ENCODE results near the gene NLRP4.
"Not testable (repeated sequence)": the region's sequence is repeated elsewhere in the genome, so short reads cannot be mapped to it uniquely, and the experiment has no call there.

NLRP4 gene

GRCh38 chr19:55882626-55883025 lies 46.3 kb downstream of the NLRP4 start:
- no peak for DNase-seq

- DNase-seq: no peak
Observed at GRCh38 chr19:55898911-55899310, 62.6 kb downstream of the NLRP4 start.

GRCh38 chr19:55901369-55902079 lies 65.2 kb downstream of the NLRP4 start:
- DNase-seq: no peak

- no peak for DNase-seq
Observed at GRCh38 chr19:55902080-55902751, 65.9 kb downstream of the NLRP4 start.

GRCh38 chr19:55907286-55907685 lies 70.9 kb downstream of the NLRP4 start:
- DNase-seq: no peak

DNA sequence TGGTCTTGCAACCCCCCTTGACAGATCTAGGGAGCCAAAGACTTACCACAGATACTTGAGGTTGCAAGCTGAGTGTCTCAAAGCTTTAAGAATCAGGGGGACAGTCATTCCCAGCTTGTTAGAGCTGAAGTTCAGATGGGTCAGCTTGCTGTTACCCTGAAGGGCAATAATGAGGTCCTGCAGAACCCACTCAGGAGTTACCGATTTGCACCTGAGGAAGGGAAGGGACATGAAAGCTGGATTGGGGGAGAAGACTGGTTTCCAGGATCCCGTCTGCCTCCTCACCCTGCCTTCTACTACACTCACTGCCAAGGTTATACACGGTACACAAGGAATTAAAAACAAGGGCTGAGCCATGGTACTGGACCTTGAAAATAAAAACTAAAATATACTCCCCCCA lies 71.4 kb downstream of the NLRP4 start:
- no peak for DNase-seq

DNA sequence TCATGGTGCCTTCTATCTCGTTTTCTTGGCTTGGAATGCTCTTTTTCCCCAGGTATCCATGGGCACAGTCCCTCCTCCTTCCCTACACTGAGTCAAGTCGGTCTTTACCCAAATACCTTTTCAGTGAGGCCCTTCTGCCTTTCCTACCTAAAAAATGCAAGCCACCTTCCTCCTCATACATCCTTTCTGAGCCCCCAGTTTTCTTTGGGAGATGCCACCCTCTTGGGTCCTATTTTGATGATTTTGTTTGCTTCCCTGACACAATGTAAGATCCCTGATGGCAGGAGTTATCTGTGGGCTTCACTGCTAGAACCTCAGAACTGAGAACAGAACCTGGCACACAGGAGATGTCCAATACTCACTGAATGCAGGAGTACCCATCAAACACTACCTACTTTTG lies 73.5 kb downstream of the NLRP4 start:
- DNase-seq: no peak

DNA sequence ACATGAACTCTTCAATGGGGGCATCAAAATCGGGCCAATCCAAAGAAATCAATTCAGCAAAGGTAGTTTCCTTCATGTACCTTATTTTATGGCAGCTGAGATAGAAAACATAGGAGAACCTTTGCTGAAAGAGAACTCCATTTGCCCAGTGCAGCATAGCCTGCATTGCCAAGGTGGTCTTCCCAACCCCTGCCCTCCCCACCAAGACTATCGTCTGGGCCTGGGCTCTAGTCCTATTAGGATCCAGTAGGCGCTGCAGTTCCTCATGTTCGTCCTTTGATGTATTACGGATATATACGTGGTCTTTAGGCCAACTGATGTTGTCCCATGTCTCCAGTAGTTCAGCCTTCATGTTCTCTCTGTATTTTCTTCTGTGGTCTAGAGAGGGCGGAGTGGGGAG lies 76.6 kb downstream of the NLRP4 start:
- no peak for DNase-seq

GRCh38 chr19:55913643-55914268 lies 77.4 kb downstream of the NLRP4 start:
- DNase-seq: no peak

GRCh38 chr19:55923556-55923955 lies 87.2 kb downstream of the NLRP4 start:
- no peak for DNase-seq

- no peak for DNase-seq
Observed at GRCh38 chr19:55927991-55928390, 91.7 kb downstream of the NLRP4 start.

DNA sequence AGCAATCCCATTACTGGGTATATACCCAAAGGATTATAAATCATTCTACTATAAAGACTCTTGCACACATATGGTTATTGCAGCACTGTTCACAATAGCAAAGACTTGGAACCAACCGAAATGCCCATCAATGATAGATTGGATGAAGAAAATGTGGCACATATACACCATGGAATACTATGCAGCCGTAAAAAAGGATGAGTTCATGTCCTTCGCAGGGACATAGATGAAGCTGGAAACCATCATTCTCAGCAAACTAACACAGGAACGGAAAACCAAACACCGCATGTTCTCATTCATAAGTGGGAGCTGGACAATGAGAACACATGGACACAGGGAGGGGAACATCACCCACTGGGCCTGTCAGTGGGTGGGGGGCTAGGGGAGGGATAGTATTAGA lies 92.9 kb downstream of the NLRP4 start:
- not testable (repeated sequence) for DNase-seq

GRCh38 chr19:55930996-55931515 lies 94.7 kb downstream of the NLRP4 start:
- no peak for DNase-seq
